Activated naive CD8-positive, alpha-beta T cell treated with anti-CD3 and anti-CD28 coated beads, Interleukin-2, amount 50 U/mL, for 16 hours (primary cell): ENCODE data around the gene KRAS.
"Not testable (repeated sequence)": the region's sequence is repeated elsewhere in the genome, so short reads cannot be mapped to it uniquely, and the experiment has no call there.

Experiments
- DNase-seq: peaks from one replicate; pipeline ENCODE4 v3.0.0-alpha.2; 2020; ENCODE audit warnings: low read depth, low spot score

Gene KRAS

DNA sequence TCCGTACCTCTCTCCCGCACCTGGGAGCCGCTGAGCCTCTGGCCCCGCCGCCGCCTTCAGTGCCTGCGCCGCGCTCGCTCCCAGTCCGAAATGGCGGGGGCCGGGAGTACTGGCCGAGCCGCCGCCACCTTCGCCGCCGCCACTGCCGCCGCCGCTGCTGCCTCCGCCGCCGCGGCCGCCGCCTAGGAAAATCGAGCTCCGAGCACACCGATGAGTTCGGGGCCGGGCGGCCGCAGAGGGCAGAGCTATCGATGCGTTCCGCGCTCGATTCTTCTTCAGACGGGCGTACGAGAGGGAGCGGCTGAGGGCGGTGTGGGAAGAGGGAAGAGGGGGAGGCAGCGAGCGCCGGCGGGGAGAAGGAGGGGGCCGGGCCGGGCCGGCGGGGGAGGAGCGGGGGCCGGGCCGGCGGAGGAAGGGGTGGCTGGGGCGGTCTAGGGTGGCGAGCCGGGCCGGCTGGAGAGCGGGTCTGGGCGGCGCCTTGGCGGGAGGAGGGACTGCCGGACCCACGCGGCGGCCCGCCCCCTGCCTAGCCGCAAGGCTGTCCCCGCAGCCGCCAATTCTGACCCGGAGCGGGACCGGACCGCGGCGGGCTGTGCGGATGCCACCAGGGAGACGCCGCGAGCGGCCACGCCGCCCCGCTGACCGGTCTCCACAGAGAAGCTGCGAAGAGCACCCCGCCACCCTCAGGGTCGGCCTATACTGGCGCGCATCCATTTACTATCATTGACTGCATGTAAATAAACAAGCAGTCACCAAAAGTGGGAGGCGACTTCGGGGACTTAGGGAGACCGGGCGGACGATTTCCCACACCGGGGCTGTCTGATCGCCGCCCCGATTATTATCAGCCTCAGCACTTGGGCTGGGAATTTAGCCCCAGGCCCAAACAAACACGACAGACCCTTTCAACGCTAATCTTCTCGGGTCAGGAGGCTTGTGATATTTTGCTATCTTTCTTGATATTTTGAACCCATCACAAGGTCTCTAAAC is at the start of gene KRAS:
KRAS (minus strand) TSS at position 186 of the 987 bp plus-strand sequence.
- peak; percentile 79 for DNase-seq

DNA sequence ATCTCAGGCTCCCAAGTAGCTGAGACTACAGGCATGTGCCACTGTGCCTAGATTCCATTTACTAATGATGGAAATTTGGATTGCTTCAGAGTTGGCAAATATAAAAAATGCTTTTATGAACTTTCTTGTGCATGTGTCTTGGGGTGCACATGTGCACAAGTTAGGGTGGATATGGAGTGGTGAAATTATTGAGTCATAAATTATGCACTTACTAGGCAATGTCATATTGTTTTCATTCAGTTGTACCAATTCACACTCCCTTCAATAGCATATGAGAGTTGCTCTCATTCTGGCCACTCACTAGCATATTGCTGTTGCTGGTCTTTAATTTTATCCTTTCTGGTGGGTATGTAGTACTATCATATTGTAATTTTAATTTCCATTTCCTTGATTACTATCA is 45.7 kb upstream of the KRAS start:
- DNase-seq = no peak

DNA sequence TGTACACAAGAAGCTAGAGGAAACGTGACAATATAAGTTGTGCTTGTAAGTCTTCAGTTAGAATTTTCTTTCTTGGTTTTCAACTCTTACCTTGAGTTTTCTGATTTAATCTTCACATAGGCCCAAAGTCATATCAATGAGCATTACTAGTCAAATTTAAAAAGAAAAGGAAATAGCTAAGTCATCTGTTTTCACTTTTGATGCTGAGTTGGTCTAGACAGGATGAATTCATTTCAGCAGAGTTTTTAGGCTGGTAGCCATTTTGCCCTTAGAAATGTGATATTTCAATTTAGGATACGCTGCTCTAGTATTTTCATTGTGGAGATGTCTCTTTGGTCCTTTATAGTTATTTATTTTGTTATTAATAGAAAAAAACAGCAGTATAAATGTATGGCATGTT is 44.6 kb upstream of the KRAS start:
- DNase-seq = no peak

DNA sequence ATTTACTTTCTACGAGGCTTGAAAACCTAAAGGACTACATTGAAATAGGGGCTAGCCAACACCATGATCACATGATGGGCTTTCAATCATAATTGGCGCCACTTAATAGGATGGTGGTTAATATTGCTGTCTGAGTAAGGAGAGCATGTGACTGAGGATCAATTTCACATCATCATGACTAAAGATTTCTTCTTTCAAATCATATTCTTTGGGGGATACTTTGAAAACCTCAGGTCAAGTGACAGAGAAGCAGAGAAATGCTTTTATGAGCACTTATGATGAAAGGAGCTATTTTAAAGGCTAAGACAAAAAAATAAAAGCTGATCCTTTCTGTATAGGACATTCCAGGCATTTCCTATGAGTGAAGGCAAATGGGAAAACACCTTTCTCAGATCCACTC is 42.9 kb upstream of the KRAS start:
- no peak for DNase-seq

DNA sequence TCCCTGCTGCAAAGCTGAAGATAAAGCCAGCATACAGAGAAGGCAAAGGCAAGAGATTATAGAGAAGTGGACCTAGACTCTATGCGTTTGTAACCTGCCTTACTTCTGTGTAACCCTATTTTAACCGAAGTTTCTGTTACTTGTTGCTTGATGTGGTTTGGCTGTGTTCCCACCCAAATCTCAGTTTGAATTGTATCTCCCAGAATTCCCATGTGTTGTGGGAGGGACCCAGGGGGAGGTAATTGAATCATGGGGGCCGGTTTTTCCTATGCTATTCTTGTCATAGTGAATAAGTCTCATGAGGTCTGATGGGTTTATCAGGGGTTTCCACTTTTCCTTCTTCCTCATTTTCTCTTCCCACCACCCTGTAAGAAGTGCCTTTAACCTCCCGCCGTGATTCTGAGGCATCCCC is 42.1 kb upstream of the KRAS start:
- DNase-seq = not testable (repeated sequence)

DNA sequence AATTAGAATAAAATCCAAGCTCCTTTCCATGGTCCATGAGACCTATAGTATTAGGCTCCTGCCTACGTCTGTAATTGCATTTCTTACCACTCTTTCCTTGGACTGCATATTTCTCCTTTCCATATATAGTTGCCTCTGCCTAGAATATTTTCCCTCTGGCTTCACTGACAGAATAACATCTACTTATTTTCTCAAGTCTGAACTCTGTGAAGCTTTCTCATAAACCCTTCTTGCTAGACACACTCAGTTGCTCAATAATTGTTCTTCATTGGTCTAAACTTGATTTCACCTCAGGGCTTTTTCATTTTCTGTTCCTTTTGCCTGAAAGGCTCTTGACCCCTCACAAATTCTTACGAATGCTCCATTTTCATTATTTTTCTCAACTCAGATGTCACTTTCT is 36.9 kb upstream of the KRAS start:
- no peak for DNase-seq

DNA sequence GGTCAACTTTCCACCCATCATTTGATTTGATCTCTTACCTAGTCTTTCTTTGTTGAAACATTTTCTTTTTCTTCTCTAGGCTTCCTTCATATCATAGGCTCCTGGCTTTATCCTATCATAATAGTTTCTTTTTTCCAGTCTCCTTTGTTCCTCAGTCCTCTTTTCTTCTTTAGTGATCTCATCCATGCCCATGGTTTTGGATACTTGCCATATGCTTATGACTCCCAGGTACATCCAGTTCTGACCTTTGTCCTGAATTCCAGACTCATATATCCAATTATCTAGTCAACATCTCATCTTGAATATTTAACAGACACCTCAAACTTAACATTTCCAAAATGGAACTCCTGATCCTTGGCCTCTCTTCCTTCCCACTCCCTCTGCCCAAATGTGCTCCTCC is 36.1 kb upstream of the KRAS start:
- no peak for DNase-seq

DNA sequence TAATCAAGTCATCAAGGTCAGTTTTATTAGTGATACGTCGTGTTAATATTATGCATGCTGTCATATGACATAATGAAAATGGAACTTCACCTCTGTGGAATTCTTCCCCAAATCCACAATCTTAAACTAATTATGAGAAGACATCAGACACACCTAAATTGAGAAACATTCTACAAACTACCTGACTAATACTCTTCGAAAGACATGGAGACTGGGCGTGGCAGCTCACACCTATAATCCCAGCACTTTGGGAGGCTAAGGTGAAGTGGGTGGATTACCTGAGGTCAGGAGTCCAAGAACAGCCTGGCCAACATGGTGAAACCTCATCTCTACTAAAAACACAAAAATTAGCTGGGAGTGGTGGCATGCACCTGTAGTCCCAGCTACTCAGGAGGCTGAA is 33.3 kb upstream of the KRAS start:
- DNase-seq = no peak

DNA sequence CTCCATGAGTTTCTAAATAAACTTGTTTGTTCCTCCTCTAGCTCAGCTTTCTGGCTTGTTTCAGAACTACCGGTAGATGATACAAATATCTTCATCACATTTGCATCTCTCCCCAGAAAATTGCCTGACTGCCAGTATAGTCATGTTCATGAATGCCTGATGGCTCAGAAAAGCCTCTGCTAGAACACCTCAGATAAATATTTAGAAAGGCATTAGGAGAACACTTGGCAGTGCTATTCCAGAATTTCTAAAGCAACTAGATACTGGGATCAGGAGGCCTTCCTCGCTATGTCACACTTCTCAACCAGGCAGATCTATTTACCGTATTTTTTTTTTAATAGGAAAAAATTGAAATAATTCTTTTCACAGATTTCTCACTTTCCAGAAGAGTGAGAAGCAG is 32.3 kb upstream of the KRAS start:
- no peak for DNase-seq

DNA sequence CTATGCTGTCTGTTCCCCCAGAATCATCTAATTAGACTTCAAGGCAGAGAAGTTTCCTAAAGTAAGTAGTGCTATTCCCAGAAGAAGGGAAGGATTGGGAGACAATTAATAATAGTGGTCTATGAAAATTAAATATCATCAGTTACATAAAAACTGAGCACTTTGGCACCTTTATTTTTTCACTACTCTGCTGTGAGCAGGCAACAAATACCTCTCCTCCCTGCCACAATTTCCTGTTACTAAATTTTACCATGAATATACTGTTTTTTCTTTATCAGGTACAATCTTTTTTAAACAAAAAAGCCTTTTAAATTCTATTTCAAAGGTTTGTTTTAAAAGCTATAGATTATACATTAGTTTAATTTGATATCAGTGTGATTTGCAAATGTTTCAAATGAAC is 29.4 kb upstream of the KRAS start:
- DNase-seq = no peak

DNA sequence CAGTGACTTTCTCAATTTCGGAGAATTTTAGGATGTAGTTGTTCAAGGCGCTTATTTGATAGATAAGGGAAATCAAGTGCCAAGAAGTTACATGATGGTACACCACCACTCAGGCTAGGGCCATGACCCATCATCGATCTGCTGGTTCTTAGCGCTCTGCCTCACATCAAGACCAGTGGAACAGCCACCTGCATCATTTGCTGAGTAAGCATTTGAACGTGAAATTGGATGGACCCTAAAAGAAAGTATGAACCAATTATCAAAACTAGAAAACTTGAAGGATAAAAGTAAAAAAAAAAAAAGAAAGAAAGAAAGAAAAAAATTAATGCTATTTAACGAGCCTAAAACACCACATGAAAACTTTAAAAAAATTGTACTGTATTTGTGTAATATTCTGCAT is 27.5 kb upstream of the KRAS start:
- DNase-seq = no peak

DNA sequence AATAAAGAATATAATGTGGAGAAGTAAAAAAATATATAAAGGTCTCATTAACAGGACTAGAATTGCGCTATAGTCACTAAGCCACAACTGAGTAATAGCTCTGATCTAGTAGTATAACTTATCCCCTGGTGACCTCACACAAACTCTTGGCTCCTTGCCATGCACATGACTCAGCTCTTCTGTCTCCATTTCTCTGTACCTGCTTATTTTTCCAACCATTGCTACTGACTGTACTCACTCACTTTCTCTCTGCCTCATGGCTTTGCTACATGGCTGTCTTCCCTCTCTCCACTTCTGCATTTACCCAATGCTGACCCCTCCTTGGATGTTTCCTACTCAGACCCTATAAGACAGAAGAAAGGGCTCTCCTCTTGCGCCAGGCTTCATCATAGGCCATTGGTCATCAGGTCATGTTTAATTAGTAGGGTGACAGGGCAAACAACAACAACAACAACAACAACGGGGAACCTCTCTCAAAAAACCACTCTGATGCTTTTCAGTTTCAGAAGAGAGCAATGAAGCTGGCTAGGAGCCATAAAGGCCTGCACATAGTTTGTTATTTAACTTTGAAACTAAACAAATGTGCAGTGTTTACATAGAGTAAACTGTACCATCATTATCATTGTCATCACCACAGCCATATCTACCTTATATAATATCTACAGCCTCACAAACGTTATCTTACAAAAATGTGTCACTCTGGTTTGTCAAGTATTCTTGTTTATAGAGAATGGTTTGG is 25.6 kb upstream of the KRAS start:
- peak; percentile 61 for DNase-seq

DNA sequence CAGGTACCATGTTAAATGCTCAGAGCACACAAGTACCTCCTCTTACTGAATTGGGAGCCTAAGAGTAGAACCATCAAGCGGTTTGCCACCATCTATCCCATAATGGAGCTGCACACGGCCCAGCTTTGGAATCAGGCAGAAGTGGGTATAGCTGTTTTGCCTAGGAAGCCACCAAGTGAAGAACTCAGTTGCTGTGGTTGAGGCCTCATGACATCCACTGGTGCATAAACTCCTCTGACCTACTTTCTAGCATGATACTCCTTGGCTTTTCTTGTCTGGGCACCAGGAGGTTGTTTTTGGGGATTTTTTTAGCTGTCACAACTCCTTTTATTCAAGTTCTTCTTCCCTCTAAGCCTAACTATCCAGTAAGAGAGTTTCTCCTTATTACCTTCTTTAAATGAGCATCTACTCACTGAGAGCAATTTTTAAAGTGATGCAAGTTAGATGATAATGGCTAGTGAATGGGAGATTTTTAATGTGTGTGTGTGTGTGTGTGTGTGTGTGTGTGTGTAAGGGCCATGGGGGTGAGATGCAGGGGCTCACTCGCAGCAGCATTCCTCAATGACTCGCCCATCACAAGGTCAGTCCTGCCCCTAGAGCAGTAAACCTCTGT is 20.9 kb upstream of the KRAS start:
- no peak for DNase-seq

DNA sequence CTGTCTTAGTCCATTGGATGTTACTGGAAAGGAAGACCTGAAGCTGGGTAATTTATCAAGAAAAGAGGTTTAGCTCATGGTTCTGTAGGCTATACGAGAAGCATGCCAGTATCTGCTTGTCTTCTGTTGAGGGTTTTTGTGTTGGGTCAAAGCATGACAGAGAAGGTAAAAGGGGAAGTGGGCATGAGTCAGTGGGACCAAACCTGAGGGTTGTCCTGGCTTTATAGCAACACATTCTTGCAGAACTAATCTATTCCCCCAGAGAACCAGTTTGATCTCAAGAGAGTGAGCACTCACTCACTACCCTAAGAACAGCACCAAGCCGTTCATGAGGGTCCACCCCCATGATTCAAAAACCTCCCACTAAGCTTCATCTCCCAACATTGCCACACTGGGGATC is 19.0 kb upstream of the KRAS start:
- DNase-seq = no peak

DNA sequence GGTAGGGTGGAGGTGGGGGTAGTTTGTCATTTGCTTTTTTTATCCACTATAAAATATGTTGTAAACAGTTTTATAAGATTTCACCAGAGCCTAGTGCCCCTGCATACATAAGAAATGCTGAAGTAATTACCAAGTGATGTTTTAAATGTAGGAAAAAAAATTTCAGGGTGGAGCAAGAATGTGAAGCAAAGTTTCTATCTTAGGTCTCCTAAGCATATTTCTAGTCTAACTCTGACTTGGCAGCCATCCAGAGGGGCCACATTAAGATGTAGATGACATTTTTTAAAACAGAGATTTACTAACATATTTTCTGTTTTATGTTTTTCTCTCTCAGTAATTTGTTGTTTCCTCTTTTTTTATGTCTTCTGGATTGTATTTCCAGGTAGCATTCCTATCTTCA is 15.8 kb upstream of the KRAS start:
- no peak for DNase-seq

DNA sequence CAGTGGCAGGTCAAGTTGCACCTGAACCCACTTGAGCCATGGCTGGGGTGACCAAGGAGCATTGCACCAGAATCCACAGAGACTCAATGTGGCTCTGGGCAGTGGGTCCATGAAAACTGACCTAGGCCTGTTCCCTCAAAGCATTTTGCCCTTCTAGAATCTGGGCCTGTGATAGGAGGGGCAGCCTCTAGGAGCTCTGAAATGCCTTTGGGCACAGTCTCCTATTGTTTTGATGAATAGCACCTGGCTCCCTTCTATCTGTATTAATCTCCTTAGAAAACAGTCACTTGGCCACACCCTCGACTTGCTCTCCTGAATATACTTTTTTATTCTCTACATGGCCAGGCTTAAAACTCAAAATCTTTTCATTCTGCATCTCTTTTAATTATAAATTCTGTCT is 14.1 kb upstream of the KRAS start:
- DNase-seq = no peak

DNA sequence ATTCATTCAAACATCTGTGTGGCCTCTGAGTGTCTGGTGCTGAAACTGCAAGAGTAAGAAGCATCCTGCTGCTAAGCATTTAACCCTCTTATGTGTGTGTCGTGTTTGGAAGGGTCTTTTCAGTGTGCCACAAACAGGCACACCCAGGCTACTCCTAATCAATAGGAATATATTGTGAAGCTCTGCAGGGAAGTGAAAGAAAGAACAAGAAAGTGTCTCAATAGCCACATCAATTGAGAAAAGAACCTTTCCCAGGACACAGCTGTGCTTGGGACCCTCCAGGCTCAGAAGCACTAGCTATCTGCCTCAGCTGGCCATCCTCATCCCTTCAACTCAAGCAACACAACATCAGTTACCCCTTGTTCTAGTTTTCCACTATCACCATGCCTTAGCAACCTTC is 13.4 kb upstream of the KRAS start:
- DNase-seq = no peak

DNA sequence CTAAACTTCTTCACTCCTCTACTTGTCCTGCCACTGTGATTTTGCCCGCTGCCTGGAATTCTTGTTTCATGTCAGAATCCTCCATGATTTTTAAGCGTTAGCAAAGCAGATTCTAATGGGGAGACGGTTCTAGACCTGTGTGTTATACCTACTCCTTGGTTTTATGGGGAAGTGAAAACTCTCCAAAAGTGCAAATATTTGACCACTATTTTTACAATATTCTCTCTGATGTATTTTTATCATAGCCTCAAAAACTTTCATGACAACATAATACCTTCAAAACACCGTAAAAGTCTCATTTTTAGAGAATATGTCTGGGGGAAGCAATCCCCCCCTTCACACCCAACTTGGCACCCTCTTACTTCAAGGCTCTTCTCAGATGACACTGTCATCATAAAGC is 12.9 kb upstream of the KRAS start:
- no peak for DNase-seq

DNA sequence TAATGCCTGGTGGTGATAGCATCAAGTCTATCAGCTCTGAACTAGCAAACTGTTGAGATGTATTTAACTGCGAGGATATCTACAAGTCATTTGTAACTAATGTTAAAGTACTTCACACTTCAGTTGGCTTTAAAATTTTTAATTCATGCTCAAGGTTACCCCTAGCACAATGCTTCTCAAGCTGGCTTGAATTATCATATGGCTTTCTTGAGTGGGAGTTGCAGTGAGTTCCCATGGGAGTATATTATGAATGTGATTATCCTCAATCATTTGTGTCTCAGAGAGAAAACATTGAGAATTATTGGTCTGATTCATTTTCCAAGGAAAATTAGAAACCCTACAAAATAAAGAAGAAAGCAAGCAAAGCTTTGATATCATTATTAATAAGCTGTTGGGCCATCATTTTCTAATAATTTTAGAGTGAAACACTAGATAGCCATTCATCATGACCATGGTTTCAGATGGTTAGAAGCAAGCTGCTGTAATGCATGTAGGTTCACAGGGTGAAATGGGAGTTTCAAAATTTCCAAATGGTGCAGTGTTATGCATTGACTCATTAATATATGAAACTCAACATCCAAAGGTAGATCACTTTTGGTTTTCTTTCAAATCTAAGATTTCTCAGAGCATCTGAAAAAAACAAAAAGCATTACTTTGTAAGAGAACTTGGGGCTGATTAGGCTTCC is 11.8 kb upstream of the KRAS start:
- DNase-seq = no peak

DNA sequence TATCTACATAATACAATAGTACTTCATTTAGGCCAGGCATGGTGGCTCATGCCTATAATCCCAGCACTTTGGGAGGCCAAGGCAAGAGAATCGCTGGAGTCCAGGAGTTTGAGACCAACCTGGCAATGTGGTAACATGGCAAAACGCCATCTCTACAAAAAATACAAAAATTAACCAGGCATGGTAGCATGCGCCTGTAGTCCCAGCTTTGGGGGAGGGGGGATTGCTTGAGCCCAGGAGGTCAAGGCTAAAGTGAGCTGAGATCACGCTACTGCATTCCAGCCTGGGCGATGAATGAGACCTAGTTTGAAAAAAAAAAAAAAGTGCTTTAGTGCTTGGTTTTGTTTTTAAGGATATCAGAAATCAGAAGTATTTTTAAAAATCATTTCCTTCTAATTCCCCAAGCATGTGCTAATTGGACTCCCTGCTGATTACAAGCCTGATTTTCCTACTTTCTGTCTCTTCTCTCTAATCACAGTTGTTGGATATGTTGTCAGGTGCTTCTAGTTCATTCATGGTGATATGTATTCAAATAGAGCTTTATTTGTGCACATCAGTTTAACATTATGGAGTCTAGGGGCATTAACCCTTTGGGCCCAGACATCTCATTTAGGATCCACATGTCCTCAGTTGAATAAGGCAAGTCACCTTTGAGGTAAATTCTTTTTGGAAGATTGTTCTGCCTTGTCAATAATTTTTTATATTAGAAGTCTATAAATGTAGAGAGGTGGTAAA is 7.0 kb upstream of the KRAS start:
- no peak for DNase-seq

DNA sequence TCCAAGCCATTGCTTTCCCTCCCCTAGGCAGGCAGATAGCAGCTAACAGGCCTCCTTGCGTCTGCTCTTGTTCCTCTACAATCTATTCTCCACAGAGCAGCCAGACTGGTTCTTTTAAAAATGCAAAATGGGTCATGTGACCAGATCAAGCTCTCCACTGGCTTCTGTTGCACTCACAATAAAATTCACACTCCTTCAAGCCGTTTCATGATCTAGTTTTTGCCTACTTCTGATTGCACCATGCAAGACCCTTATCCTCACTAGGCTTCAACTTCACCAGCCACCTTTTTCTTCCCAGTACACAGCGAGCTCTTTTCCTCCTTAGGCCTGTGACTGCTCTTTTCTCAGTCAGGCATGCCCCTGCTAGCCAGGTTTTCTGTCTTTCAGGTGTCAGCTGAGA is 6.1 kb upstream of the KRAS start:
- DNase-seq = no peak
